HepG2 (cell line): ENCODE data around the gene KRTAP20-4. TPM values are rescaled to one million over a fixed set of nuclear protein-coding genes. Genes with fewer than 3 reads are reported as not detected.

Source experiments
- CENPT ChIP-seq: sonication (generic); formaldehyde crosslinking; IDR thresholded peaks from 2 replicates; pipeline ENCODE4 v1.8.0; 2022; ENCODE audit warnings: low read depth, mild to moderate bottlenecking, moderate library complexity, missing genetic modification reagents
- CREBL2 ChIP-seq: sonication (generic); formaldehyde crosslinking; IDR thresholded peaks from 2 replicates; pipeline ENCODE4 v1.8.1; 2023; ENCODE audit warnings: missing genetic modification reagents, mild to moderate bottlenecking, borderline replicate concordance
- FOXA1 ChIP-seq, 2 experiments: fragments of 450-650 bp in 1 of 2; sonication (generic) in 1 of 2; formaldehyde crosslinking in 1 of 2; IDR thresholded peaks; 2 replicates each; pipeline versions ENCODE4 v1.4.0 to v1.6.1; 2016 to 2020; ENCODE audit warnings: missing genetic modification reagents in 1 of 2
- MYC ChIP-seq: sonication (generic); formaldehyde crosslinking; IDR thresholded peaks from 2 replicates; pipeline ENCODE4 v1.9.0; 2021; ENCODE audit warnings: missing genetic modification reagents, borderline replicate concordance
- NCOR1 ChIP-seq: fragments of 200-600 bp; sonication (generic); IDR thresholded peaks from 2 replicates; pipeline ENCODE4 v1.7.0; 2017; ENCODE audit warnings: antibody characterized with exemption, low read length, borderline replicate concordance
- REL ChIP-seq: sonication (generic); formaldehyde crosslinking; conservative IDR thresholded peaks from 2 replicates; pipeline ENCODE4 v1.8.0; 2022; ENCODE audit warnings: mild to moderate bottlenecking, missing genetic modification reagents, moderate library complexity
- STAG1 ChIP-seq: sonication (generic); formaldehyde crosslinking; IDR thresholded peaks from 2 replicates; pipeline ENCODE4 v1.4.0; 2020; ENCODE audit warnings: missing genetic modification reagents
- ZBTB49 ChIP-seq: sonication (generic); formaldehyde crosslinking; IDR thresholded peaks from 2 replicates; pipeline ENCODE4 v1.4.0; 2020; ENCODE audit warnings: missing genetic modification reagents, borderline replicate concordance
- ZFX ChIP-seq: sonication (generic); formaldehyde crosslinking; IDR thresholded peaks from 2 replicates; pipeline ENCODE4 v1.4.0; 2020; ENCODE audit warnings: mild to moderate bottlenecking, low read depth, missing genetic modification reagents, moderate library complexity
- ZKSCAN8 ChIP-seq: IDR thresholded peaks from 2 replicates; pipeline ENCODE4 v1.6.1; 2016; ENCODE audit warnings: borderline replicate concordance, missing genetic modification reagents, missing compliant biosample characterization
- ZNF205 ChIP-seq: IDR thresholded peaks from 2 replicates; pipeline ENCODE4 v1.6.1; 2018; ENCODE audit warnings: missing biosample characterization, missing genetic modification reagents
- ZNF225 ChIP-seq: sonication (generic); formaldehyde crosslinking; IDR thresholded peaks from 2 replicates; pipeline ENCODE4 v1.4.0; 2020; ENCODE audit warnings: mild to moderate bottlenecking, missing genetic modification reagents
- ZNF251 ChIP-seq: sonication (generic); formaldehyde crosslinking; IDR thresholded peaks from 2 replicates; pipeline ENCODE4 v1.9.0; 2021; ENCODE audit warnings: mild to moderate bottlenecking, missing genetic modification reagents
- ZNF407 ChIP-seq: sonication (generic); formaldehyde crosslinking; IDR thresholded peaks from one replicate; pipeline ENCODE4 v1.5.1; 2020; ENCODE audit warnings: mild to moderate bottlenecking, missing genetic modification reagents; ENCODE audit errors: not compliant biosample characterization
- ZNF629 ChIP-seq: sonication (generic); formaldehyde crosslinking; conservative IDR thresholded peaks from 2 replicates; pipeline ENCODE4 v1.5.0; 2020; ENCODE audit warnings: missing genetic modification reagents
- polyA plus RNA-seq, 8 experiments: library from polyadenylated mRNA; depleted of rRNA in 3 of 8; stranded (reverse) in 7 of 8; unstranded in 1 of 8; fragments of >200 nt; fragmentation: Illumina TruSeq in 4 of 8; extraction: Trizol in 4 of 8; gene quantifications; 2 replicates each; pipeline versions ENCODE4 v1.2.1 to v1.2.3, GENCODE V29; 2011 to 2016; ENCODE audit warnings: low read depth in 4 of 8, missing spikeins in 1 of 8, mixed read lengths in 1 of 8; ENCODE audit not compliant: insufficient read depth in 1 of 8
- total RNA-seq, 5 experiments: library from RNA; depleted of rRNA; stranded (reverse); fragments of >200 nt; fragmentation: Illumina TruSeq; extraction: Trizol; gene quantifications; 2 replicates each; pipeline ENCODE4 v1.2.3, GENCODE V29; 2016; ENCODE audit warnings: low read depth in 1 of 5

KRTAP20-4 gene
- total and polyA plus RNA-seq, 2 of the 13 experiments (the other 11 are each of a cell fraction or from before 2014, with no cell fraction given), result not detected

GRCh38 chr21:30642564-30642963, 22.1 kb downstream of the KRTAP20-4 start, which contains the start of gene KRTAP20-3 (continued):
- no peak for TF ChIP-seq ZNF407 (CRISPR knock-in tag)
- no peak for TF ChIP-seq ZKSCAN8 (CRISPR knock-in tag)
- no peak for TF ChIP-seq ZNF251 (CRISPR knock-in tag)
- no peak for TF ChIP-seq ZBTB49 (CRISPR knock-in tag)
- no peak for TF ChIP-seq ZNF629 (CRISPR knock-in tag)
- TF ChIP-seq ZNF205 (CRISPR knock-in tag), result no peak
- TF ChIP-seq NCOR1, result no peak
- TF ChIP-seq REL (CRISPR knock-in tag), result no peak
- TF ChIP-seq ZFX (CRISPR knock-in tag), result no peak
- TF ChIP-seq STAG1 (CRISPR knock-in tag), result no peak
- no peak for TF ChIP-seq CENPT (CRISPR knock-in tag)
- no peak for TF ChIP-seq FOXA1 (IDR thresholded peaks at IDR 0.05)
- no peak for TF ChIP-seq FOXA1 (CRISPR knock-in tag; IDR thresholded peaks at IDR 0.05)
- no peak for TF ChIP-seq ZNF225 (CRISPR knock-in tag)
- no peak for TF ChIP-seq CREBL2 (CRISPR knock-in tag)
- TF ChIP-seq MYC (CRISPR knock-in tag), result no peak
